Lower leg skin (tissue), 3 donors: ENCODE data around the gene SPG21.

Experiments used
- POLR2A ChIP-seq, 2 donors: fragments of 450-650 bp; IDR thresholded peaks; one replicate each; pipeline ENCODE4 v1.6.1; 2016 to 2017; ENCODE audit warnings: antibody characterized with exemption in 2 of 2, mild to moderate bottlenecking in 1 of 2, moderate library complexity in 1 of 2
- TF ChIP-seq, protein P1 (sequence below), 3 donors: fragments of 450-650 bp; IDR thresholded peaks; one replicate each; pipeline ENCODE4 v1.5.1; 2016; ENCODE audit warnings: antibody characterized with exemption in 3 of 3, mild to moderate bottlenecking in 3 of 3, moderate library complexity in 2 of 3

- TF ChIP-seq, protein P1, sequence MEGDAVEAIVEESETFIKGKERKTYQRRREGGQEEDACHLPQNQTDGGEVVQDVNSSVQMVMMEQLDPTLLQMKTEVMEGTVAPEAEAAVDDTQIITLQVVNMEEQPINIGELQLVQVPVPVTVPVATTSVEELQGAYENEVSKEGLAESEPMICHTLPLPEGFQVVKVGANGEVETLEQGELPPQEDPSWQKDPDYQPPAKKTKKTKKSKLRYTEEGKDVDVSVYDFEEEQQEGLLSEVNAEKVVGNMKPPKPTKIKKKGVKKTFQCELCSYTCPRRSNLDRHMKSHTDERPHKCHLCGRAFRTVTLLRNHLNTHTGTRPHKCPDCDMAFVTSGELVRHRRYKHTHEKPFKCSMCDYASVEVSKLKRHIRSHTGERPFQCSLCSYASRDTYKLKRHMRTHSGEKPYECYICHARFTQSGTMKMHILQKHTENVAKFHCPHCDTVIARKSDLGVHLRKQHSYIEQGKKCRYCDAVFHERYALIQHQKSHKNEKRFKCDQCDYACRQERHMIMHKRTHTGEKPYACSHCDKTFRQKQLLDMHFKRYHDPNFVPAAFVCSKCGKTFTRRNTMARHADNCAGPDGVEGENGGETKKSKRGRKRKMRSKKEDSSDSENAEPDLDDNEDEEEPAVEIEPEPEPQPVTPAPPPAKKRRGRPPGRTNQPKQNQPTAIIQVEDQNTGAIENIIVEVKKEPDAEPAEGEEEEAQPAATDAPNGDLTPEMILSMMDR (IDR thresholded peaks at IDR 0.05): no peak
- TF ChIP-seq POLR2A (IDR thresholded peaks at IDR 0.05): no peak
Observed at GRCh38 chr15:65028338-65028737, 38.6 kb upstream of the SPG21 start.
